ENCODE data around the gene RFT1.
A peak's percentile ranks its signal among the peaks of the same experiment; 100 is the strongest.

The RFT1 gene

GRCh38 chr3:53130179-53131061 is at the start of gene RFT1:
Gene RFT1 (minus strand): TSS chr3:53130435. CDS start chr3:53130400, 35 bp downstream.
- DNase-seq: peak; percentile 95

GRCh38 chr3:53179580-53179979 is 49.3 kb upstream of the RFT1 start:
- no peak for DNase-seq

- DNase-seq: no peak
Observed at GRCh38 chr3:53178246-53178645, 48.0 kb upstream of the RFT1 start.

- DNase-seq: no peak
Observed at GRCh38 chr3:53175613-53176540, 45.6 kb upstream of the RFT1 start.

- DNase-seq: no peak
Observed at GRCh38 chr3:53174346-53175250, 44.4 kb upstream of the RFT1 start.

- DNase-seq: no peak
Observed at GRCh38 chr3:53173107-53173506, 42.9 kb upstream of the RFT1 start.

- DNase-seq: no peak
Observed at GRCh38 chr3:53171827-53172505, 41.7 kb upstream of the RFT1 start.

GRCh38 chr3:53171064-53171418 is 40.8 kb upstream of the RFT1 start:
- no peak for DNase-seq

GRCh38 chr3:53170325-53171063 is 40.3 kb upstream of the RFT1 start:
- no peak for DNase-seq

GRCh38 chr3:53169832-53170324 is 39.6 kb upstream of the RFT1 start:
- no peak for DNase-seq

- no peak for DNase-seq
Observed at GRCh38 chr3:53169045-53169831, 39.0 kb upstream of the RFT1 start.

GRCh38 chr3:53168175-53168923 is 38.1 kb upstream of the RFT1 start:
- no peak for DNase-seq

GRCh38 chr3:53167418-53168174 is 37.4 kb upstream of the RFT1 start:
- DNase-seq: no peak

- DNase-seq: no peak
Observed at GRCh38 chr3:53166781-53167291, 36.6 kb upstream of the RFT1 start.

GRCh38 chr3:53166206-53166605 is 36.0 kb upstream of the RFT1 start:
- no peak for DNase-seq

- no peak for DNase-seq
Observed at GRCh38 chr3:53164911-53165310, 34.7 kb upstream of the RFT1 start.

GRCh38 chr3:53163444-53164387 is 33.5 kb upstream of the RFT1 start:
- no peak for DNase-seq

All from activated effector memory CD4-positive, alpha-beta T cell treated with Interleukin-2 at 50 U/mL for 16 hours (primary cell).